T-helper 22 cell (primary cell): ENCODE data around the gene CFAP53.

Source experiments
- DNase-seq: peaks from one replicate; pipeline ENCODE4 v3.0.0-alpha.2; 2020; ENCODE audit warnings: low read depth

Gene CFAP53

GRCh38 chr18:50287441-50288347 lies 21.4 kb upstream of the CFAP53 start, which contains the start of gene CXXC1:
TSS of gene CXXC1 (minus strand) at chr18:50287692. CDS start at chr18:50287589, 103 bp downstream.
- peak; percentile 98 for DNase-seq

GRCh38 chr18:50287028-50287440 lies 20.7 kb upstream of the CFAP53 start:
- no peak for DNase-seq

GRCh38 chr18:50286391-50287027 lies 20.2 kb upstream of the CFAP53 start:
- no peak for DNase-seq

GRCh38 chr18:50285631-50286321 lies 19.5 kb upstream of the CFAP53 start:
- DNase-seq = no peak

- DNase-seq = no peak
These were observed 18.8 kb upstream of the CFAP53 start for GRCh38 chr18:50285071-50285470.

GRCh38 chr18:50284255-50284885 lies 18.1 kb upstream of the CFAP53 start:
- DNase-seq = no peak

GRCh38 chr18:50283469-50284209 lies 17.3 kb upstream of the CFAP53 start:
- DNase-seq = no peak

- no peak for DNase-seq
These were observed 16.4 kb upstream of the CFAP53 start for GRCh38 chr18:50282521-50283335.

- no peak for DNase-seq
These were observed 15.8 kb upstream of the CFAP53 start for GRCh38 chr18:50281972-50282520.

- peak; percentile 97 for DNase-seq
These were observed 15.1 kb upstream of the CFAP53 start, which contains the start of gene MBD1 for GRCh38 chr18:50281295-50281971. TSS of gene MBD1 (minus strand) at chr18:50281523. CDS start at chr18:50279992, 1,531 bp downstream.

GRCh38 chr18:50280707-50281294 lies 14.5 kb upstream of the CFAP53 start:
- no peak for DNase-seq

GRCh38 chr18:50279752-50280151 lies 13.5 kb upstream of the CFAP53 start:
- no peak for DNase-seq

- DNase-seq = no peak
These were observed 11.6 kb upstream of the CFAP53 start for GRCh38 chr18:50277942-50278341.

- no peak for DNase-seq
These were observed 10.2 kb upstream of the CFAP53 start for GRCh38 chr18:50276452-50276851.

- no peak for DNase-seq
These were observed 9.3 kb upstream of the CFAP53 start for GRCh38 chr18:50275503-50276036.

GRCh38 chr18:50274941-50275340 lies 8.6 kb upstream of the CFAP53 start:
- DNase-seq = no peak

- no peak for DNase-seq
These were observed 7.7 kb upstream of the CFAP53 start for GRCh38 chr18:50274044-50274442.

GRCh38 chr18:50273203-50274043 lies 7.1 kb upstream of the CFAP53 start:
- no peak for DNase-seq
